ENCODE data around the gene PSTPIP1. TPM values are rescaled to one million over a fixed set of nuclear protein-coding genes. Genes with fewer than 3 reads are reported as not detected.

Gene PSTPIP1
- total and polyA plus RNA-seq, 2 donors (not counting 1 experiment from before 2014, with no cell fraction given), result 0.56 to 1.5 TPM

DNA sequence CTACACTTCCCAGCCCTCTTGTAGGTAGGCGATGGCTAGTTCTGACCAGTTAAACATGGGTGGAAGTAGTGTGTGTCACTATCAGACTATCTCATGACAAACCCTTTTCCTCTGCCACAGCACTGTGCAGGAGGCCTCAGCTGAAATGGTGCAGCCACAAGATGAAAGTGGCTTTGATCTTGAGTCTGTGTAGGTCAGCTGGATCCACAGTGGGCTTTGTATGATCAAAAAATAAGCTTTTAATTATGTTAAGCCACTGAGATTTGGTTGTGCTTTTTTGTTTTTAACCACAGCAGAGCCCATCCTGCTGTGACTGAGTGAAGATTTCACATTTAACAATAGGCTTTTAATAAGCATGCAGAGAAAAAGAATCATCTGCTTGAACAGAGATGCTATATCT, 43.7 kb upstream of the PSTPIP1 start:
- TF ChIP-seq, protein P1, sequence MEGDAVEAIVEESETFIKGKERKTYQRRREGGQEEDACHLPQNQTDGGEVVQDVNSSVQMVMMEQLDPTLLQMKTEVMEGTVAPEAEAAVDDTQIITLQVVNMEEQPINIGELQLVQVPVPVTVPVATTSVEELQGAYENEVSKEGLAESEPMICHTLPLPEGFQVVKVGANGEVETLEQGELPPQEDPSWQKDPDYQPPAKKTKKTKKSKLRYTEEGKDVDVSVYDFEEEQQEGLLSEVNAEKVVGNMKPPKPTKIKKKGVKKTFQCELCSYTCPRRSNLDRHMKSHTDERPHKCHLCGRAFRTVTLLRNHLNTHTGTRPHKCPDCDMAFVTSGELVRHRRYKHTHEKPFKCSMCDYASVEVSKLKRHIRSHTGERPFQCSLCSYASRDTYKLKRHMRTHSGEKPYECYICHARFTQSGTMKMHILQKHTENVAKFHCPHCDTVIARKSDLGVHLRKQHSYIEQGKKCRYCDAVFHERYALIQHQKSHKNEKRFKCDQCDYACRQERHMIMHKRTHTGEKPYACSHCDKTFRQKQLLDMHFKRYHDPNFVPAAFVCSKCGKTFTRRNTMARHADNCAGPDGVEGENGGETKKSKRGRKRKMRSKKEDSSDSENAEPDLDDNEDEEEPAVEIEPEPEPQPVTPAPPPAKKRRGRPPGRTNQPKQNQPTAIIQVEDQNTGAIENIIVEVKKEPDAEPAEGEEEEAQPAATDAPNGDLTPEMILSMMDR (conservative IDR thresholded peaks at IDR 0.05 in 1 of 2, IDR thresholded peaks at IDR 0.05 in 1 of 2; ENCODE audit: low read depth in 1 of 2, low read length in 2 of 2), result no peak
- TF ChIP-seq EZH2 (IDR thresholded peaks at IDR 0.05; ENCODE audit: low read length, missing control alignments), result no peak
- Histone ChIP-seq H3K4me2 (ENCODE audit: extremely low read depth, insufficient read depth, low read length) (no peak overlapping the region), H3K27ac (ENCODE audit: insufficient read depth, low read length) (no peak overlapping the region), H3K9me3 (ENCODE audit: control insufficient read depth, insufficient read depth, low read depth, low read length) (no peaks in the 10 kb centered on the region), H3K36me3 (ENCODE audit: control insufficient read depth, insufficient read depth, low read length) (peaks cover 2% of the 10 kb centered on the region), H3K4me1 (ENCODE audit: control insufficient read depth, extremely low read depth, insufficient read depth, low read length) (no peaks in the 10 kb centered on the region), H3K79me2 (ENCODE audit: control insufficient read depth, insufficient read depth, low read length) (no peaks in the 10 kb centered on the region), H3K4me3 (replicated peaks in 1 of 4; ENCODE audit: control extremely low read depth in 1 of 4, insufficient read depth in 1 of 4, low read depth in 3 of 4, low read length in 4 of 4) (no peak overlapping the region), H3K27me3 (ENCODE audit: control insufficient read depth, insufficient read depth, low read length) (no peaks in the 10 kb centered on the region), H2AFZ (ENCODE audit: low read length) (no peak overlapping the region), H4K20me1 (ENCODE audit: control insufficient read depth, extremely low read depth, insufficient read depth, low read length) (no peaks in the 10 kb centered on the region), H3K9ac (ENCODE audit: insufficient read depth, low read length) (no peak overlapping the region)
- DNase-seq (ENCODE audit: low read depth in 2 of 2), result no peak

DNA sequence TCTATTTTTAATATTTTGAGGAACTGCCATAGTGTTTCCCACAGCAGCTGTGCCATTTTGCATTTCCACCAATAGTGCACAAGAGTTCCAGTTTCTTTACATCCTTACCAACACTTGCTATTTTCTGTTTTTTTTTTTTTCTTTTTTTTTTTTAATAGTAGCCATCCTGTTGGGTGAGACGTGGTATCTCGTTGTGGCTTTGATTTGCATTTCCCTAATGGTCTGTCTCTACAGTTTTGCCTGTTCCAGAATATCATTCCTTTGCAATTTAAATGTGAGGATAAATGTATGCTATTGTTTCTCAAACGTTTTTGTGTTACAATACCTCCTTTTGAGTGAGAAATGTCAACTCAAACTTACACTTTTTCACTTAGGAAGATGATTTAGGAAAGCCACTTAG, 41.0 kb upstream of the PSTPIP1 start:
- H3K9ac ChIP-seq (ENCODE audit: insufficient read depth, low read length), result no peak overlapping the region
- no peak for TF ChIP-seq EZH2 (IDR thresholded peaks at IDR 0.05; ENCODE audit: low read length, missing control alignments)
- TF ChIP-seq, protein P1 (conservative IDR thresholded peaks at IDR 0.05 in 1 of 2, IDR thresholded peaks at IDR 0.05 in 1 of 2; ENCODE audit: low read depth in 1 of 2, low read length in 2 of 2), result no peak
- H3K79me2 ChIP-seq (ENCODE audit: control insufficient read depth, insufficient read depth, low read length), result no peaks in the 10 kb centered on the region
- H4K20me1 ChIP-seq (ENCODE audit: control insufficient read depth, extremely low read depth, insufficient read depth, low read length), result no peaks in the 10 kb centered on the region
- H3K9me3 ChIP-seq (ENCODE audit: control insufficient read depth, insufficient read depth, low read depth, low read length), result no peaks in the 10 kb centered on the region
- H3K27ac ChIP-seq (ENCODE audit: insufficient read depth, low read length), result no peak overlapping the region
- no peak for DNase-seq (ENCODE audit: low read depth in 2 of 2)
- no peak overlapping the region for H3K4me3 ChIP-seq (replicated peaks in 1 of 4; ENCODE audit: control extremely low read depth in 1 of 4, insufficient read depth in 1 of 4, low read depth in 3 of 4, low read length in 4 of 4)
- H3K4me2 ChIP-seq (ENCODE audit: extremely low read depth, insufficient read depth, low read length), result no peak overlapping the region
- H3K4me1 ChIP-seq (ENCODE audit: control insufficient read depth, extremely low read depth, insufficient read depth, low read length), result no peaks in the 10 kb centered on the region
- no peak overlapping the region for H2AFZ ChIP-seq (ENCODE audit: low read length)
- H3K27me3 ChIP-seq (ENCODE audit: control insufficient read depth, insufficient read depth, low read length), result no peaks in the 10 kb centered on the region
- no peaks in the 10 kb centered on the region for H3K36me3 ChIP-seq (ENCODE audit: control insufficient read depth, insufficient read depth, low read length)

DNA sequence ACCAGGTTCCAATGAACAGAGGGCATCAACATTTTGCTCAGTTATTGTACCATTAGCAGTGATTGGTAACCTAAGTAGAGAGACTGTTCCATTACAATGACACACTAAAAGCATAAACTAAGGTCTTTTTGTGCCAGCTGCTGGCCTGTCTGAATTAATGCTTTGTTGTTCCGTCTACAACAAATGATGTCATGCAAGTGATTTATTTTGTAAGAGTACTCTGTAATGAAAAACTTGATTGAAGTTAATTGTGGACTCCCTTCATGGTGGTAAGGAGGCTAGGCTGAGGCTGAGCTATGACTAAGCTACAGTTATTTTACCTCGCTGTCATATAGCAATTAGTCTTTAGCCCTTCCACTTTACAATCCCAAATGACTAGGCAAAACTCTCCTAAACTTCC, 40.2 kb upstream of the PSTPIP1 start:
- Histone ChIP-seq H3K9me3 (ENCODE audit: control insufficient read depth, insufficient read depth, low read depth, low read length) (no peaks in the 10 kb centered on the region), H3K27me3 (ENCODE audit: control insufficient read depth, insufficient read depth, low read length) (no peaks in the 10 kb centered on the region), H3K79me2 (ENCODE audit: control insufficient read depth, insufficient read depth, low read length) (no peaks in the 10 kb centered on the region), H3K9ac (ENCODE audit: insufficient read depth, low read length) (no peak overlapping the region), H3K36me3 (ENCODE audit: control insufficient read depth, insufficient read depth, low read length) (no peaks in the 10 kb centered on the region), H3K4me3 (replicated peaks in 1 of 4; ENCODE audit: control extremely low read depth in 1 of 4, insufficient read depth in 1 of 4, low read depth in 3 of 4, low read length in 4 of 4) (no peak overlapping the region), H3K4me1 (ENCODE audit: control insufficient read depth, extremely low read depth, insufficient read depth, low read length) (no peaks in the 10 kb centered on the region), H3K27ac (ENCODE audit: insufficient read depth, low read length) (no peak overlapping the region), H2AFZ (ENCODE audit: low read length) (no peak overlapping the region), H4K20me1 (ENCODE audit: control insufficient read depth, extremely low read depth, insufficient read depth, low read length) (no peaks in the 10 kb centered on the region), H3K4me2 (ENCODE audit: extremely low read depth, insufficient read depth, low read length) (no peak overlapping the region)
- peak; percentile 8 to 43 for DNase-seq (ENCODE audit: low read depth in 2 of 2)
- no peak for TF ChIP-seq EZH2 (IDR thresholded peaks at IDR 0.05; ENCODE audit: low read length, missing control alignments)
- TF ChIP-seq, protein P1 (conservative IDR thresholded peaks at IDR 0.05 in 1 of 2, IDR thresholded peaks at IDR 0.05 in 1 of 2; ENCODE audit: low read depth in 1 of 2, low read length in 2 of 2), result no peak
